GM13977 (cell line): ENCODE results near the gene ARPC1A.
"Not testable (repeated sequence)": the region's sequence is repeated elsewhere in the genome, so short reads cannot be mapped to it uniquely, and the experiment has no call there.

Experiments
- DNase-seq: peaks from one replicate; pipeline ENCODE4 v3.0.0; 2012; ENCODE audit warnings: low spot score
- in situ Hi-C: fragments of 300-500 bp; cut with MboI; formaldehyde crosslinking; loops from one replicate; pipeline ENCODE4 v1.12.0; 2022; ENCODE audit warnings: low sequenced_read_pairs, low pct_unique_long_range_greater_than_20kb, mixed read lengths, inconsistent platforms; ENCODE audit not compliant: unreplicated experiment
- TF ChIP-seq, protein P1 (sequence below): IDR thresholded peaks from 2 replicates; pipeline ENCODE4 v1.5.1; 2012; ENCODE audit warnings: mild to moderate bottlenecking, control low read depth; ENCODE audit not compliant: insufficient read depth; ENCODE audit errors: extremely low read depth, missing control alignments

ARPC1A gene

DNA sequence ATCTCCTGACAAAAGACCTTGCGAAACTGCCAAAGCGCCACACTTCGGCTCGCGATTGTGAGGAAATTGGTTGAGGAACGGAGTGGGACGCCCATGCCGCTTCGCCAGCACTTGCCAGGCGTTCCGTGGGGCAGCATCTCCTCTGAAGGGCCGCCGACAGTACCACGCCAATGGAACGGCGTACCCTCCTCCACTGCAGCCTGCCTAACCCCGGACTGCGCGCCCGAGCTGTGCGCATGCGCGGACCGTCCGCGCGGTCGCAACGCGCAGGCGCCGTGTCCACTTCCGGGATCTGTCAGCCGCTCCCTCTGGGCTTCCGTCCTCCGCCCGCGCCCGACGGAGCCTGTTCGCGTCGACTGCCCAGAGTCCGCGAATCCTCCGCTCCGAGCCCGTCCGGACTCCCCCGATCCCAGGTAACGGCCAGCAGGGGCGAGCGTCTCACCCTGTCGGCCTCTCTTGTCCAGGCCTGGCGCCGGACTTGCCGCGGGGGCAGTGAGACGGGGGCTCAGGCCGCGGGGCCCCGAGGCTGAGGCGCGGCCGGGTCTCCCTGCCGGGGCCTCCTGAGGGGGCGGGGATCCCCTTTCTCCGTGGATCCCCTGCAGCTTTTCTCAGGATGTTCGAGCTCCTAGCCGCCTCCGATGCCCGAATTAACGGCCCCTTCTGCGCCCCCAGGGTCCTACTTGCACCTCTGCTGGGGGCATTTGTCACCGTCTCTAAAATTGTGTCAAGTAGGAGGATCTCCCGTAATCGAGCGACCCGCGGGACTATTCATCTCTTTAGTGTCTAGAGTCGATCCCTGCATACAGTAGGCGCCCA, at the start of gene ARPC1A:
ARPC1A (plus strand) TSS at position 307 of the 816 bp plus-strand sequence. CDS start 7,456 bp downstream, outside the sequence.
- peak; percentile 97 for DNase-seq
- TF ChIP-seq, protein P1, sequence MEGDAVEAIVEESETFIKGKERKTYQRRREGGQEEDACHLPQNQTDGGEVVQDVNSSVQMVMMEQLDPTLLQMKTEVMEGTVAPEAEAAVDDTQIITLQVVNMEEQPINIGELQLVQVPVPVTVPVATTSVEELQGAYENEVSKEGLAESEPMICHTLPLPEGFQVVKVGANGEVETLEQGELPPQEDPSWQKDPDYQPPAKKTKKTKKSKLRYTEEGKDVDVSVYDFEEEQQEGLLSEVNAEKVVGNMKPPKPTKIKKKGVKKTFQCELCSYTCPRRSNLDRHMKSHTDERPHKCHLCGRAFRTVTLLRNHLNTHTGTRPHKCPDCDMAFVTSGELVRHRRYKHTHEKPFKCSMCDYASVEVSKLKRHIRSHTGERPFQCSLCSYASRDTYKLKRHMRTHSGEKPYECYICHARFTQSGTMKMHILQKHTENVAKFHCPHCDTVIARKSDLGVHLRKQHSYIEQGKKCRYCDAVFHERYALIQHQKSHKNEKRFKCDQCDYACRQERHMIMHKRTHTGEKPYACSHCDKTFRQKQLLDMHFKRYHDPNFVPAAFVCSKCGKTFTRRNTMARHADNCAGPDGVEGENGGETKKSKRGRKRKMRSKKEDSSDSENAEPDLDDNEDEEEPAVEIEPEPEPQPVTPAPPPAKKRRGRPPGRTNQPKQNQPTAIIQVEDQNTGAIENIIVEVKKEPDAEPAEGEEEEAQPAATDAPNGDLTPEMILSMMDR = no peak
- in situ Hi-C loops = no loop called here

DNA sequence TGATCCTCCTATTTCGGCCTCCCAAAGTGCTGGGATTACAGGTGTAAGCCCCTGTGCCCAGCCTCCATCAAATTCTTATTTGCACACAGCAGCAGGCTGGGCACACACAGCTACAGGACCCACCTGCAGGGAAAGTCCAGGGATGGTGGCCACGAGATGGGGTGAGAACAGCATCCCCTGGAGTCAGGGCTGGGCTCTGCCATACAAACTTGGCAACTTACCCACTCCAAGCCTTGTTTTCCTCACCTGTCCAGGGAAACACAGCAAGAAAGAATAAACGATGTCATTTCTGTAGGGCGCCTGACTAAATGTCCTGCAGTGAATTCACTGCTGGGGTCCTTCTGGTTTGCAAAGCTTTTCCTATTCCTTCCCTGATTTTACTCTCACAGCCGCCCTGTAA, 47.5 kb upstream of the ARPC1A start:
- in situ Hi-C loops = no loop called here
- TF ChIP-seq, protein P1 = no peak

DNA sequence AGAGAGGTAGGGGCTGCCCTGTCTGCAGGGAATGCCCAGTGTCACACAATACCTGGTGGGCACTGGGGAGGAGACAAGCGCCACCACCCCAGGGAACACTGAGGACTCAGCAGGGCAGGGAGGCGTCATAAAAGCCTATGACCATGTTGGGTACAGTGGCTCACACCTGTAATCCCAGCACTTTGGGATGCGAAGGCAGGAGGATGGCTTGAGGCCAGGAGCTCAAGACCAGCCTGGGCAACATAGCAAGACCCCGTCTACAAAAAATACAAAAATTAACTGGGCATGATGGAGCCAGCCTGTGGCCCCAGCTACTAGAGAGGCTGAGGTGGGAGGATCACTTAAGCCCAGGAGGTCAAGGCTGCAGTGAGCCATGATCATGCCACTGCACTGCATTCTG, 41.5 kb upstream of the ARPC1A start:
- in situ Hi-C loops, DNase-seq: not testable (repeated sequence)

More for the DNA sequence above, 47.5 kb upstream of the ARPC1A start:
- DNase-seq = no peak

GRCh38 chr7:99287779-99288534, 37.7 kb upstream of the ARPC1A start:
- in situ Hi-C loops = no loop called here
- no peak for DNase-seq
- TF ChIP-seq, protein P1 = no peak

DNA sequence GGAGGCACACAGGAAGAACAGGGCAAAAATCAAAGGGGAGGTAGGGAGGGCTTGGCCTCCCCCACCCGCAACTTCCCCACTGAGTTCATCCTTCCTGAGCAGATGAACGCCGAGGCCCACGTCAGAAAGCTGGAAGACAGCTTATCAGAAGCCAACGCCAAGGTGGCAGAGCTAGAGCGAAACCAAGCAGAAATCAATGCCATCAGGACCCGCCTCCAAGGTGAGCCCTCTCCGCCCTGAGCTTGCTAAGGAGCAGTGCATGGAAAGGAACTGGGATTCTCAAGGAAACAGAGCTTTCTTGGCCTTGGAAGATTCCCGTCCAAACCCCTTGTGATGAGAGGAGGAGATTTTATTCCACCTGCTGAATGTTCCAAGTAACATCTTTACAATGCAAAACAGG, 36.5 kb upstream of the ARPC1A start:
- in situ Hi-C loops = no loop called here
- TF ChIP-seq, protein P1 = no peak
- no peak for DNase-seq

GRCh38 chr7:99290148-99290547, 35.5 kb upstream of the ARPC1A start:
- DNase-seq, in situ Hi-C loops: not testable (repeated sequence)

DNA sequence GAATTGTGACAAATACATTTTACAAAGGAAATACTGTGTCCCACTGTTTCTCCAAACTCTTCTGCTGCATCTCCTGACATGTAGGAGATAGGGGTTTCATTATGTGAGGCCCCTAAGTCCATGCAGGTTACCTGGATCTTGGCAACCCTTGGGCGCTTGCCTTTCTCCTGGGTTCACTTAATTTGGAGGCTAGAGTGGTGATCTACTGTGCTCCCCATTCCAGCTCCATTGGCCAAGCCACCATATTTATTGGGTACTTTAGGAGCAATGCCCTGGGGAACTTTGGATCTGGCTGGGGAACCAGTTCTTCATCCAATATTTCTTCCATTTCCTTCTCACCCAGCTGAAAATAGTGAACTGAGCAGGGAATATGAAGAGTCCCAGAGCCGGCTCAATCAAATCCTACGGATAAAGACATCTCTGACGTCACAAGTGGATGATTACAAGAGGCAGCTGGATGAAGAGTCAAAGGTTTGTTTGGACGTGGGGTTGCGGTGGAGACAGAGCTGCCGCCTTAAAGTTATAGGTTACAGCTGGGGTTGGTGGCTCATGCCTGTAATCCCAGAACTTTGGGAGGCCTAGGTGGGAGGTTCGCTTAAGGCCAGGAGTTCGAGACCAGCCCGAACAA, 34.6 kb upstream of the ARPC1A start:
- no peak for DNase-seq
- in situ Hi-C loops = no loop called here
- TF ChIP-seq, protein P1 = no peak
